GM23338 (cell line): ENCODE measurements around the gene MMRN2. TPM values are rescaled to one million over a fixed set of nuclear protein-coding genes. Genes with fewer than 3 reads are reported as not detected.

Source experiments
- ATAC-seq: fragments of 200-7000 bp; cut with Tn5 transposase; 3 replicates; pipeline ENCODE4 v1.9.1; 2020
- DNase-seq: peaks from one replicate; pipeline ENCODE4 v3.0.0-alpha.2; 2015; ENCODE audit warnings: low spot score
- H2AFZ ChIP-seq: fragments of 200-600 bp; sonication (generic); 2 replicates; pipeline ENCODE4 v1.8.0; 2016; ENCODE audit warnings: antibody characterized with exemption, mild to moderate bottlenecking, moderate library complexity
- H3F3A ChIP-seq: fragments of 200-600 bp; sonication (generic); replicated peaks from 2 replicates; pipeline ENCODE4 v1.8.0; 2017; ENCODE audit warnings: antibody characterized with exemption, mixed run types, low read depth
- H3K27ac ChIP-seq: fragments of 200-600 bp; sonication (generic); 2 replicates; pipeline ENCODE4 v1.6.1; 2016; ENCODE audit warnings: low read depth
- H3K27me3 ChIP-seq: fragments of 200-600 bp; sonication (generic); 2 replicates; pipeline ENCODE4 v1.8.0; 2016; ENCODE audit warnings: mild to moderate bottlenecking, mixed run types, moderate library complexity; ENCODE audit not compliant: insufficient read depth
- H3K36me3 ChIP-seq: fragments of 200-600 bp; sonication (generic); 2 replicates; pipeline ENCODE4 v1.8.0; 2016; ENCODE audit warnings: mild to moderate bottlenecking; ENCODE audit not compliant: insufficient read depth
- H3K4me1 ChIP-seq: fragments of 200-600 bp; sonication (generic); 2 replicates; pipeline ENCODE4 v1.8.0; 2016; ENCODE audit warnings: mild to moderate bottlenecking, moderate library complexity; ENCODE audit not compliant: insufficient read depth
- H3K4me2 ChIP-seq: fragments of 200-600 bp; sonication (generic); 2 replicates; pipeline ENCODE4 v1.7.1; 2017; ENCODE audit warnings: mixed run types
- H3K4me3 ChIP-seq: fragments of 200-600 bp; sonication (generic); 2 replicates; pipeline ENCODE4 v1.6.1; 2016; ENCODE audit warnings: mixed run types
- H3K79me2 ChIP-seq: fragments of 200-600 bp; sonication (generic); replicated peaks from 2 replicates; pipeline ENCODE4 v1.8.0; 2017; ENCODE audit warnings: mild to moderate bottlenecking; ENCODE audit not compliant: insufficient read depth
- H3K9me2 ChIP-seq: fragments of 200-600 bp; sonication (generic); 2 replicates; pipeline ENCODE4 v1.8.0; 2017; ENCODE audit not compliant: insufficient read depth
- H4K20me1 ChIP-seq: fragments of 200-600 bp; sonication (generic); replicated peaks from 2 replicates; pipeline ENCODE4 v1.8.0; 2017; ENCODE audit warnings: mild to moderate bottlenecking; ENCODE audit not compliant: insufficient read depth
- H3K27ac Mint-ChIP-seq: 2 replicates; pipeline ENCODE4 v1.8.0; 2020; ENCODE audit warnings: inconsistent platforms, mild to moderate bottlenecking, moderate library complexity, mixed read lengths
- H3K27me3 Mint-ChIP-seq: 3 replicates; pipeline ENCODE4 v1.8.0; 2022; ENCODE audit warnings: low read depth, mild to moderate bottlenecking, moderate library complexity, mixed read lengths, inconsistent platforms; ENCODE audit not compliant: insufficient read depth, poor library complexity
- H3K36me3 Mint-ChIP-seq: 3 replicates; pipeline ENCODE4 v1.8.0; 2021; ENCODE audit warnings: low read depth, mild to moderate bottlenecking, inconsistent platforms, moderate library complexity, mixed read lengths
- H3K4me1 Mint-ChIP-seq: 3 replicates; pipeline ENCODE4 v1.8.0; 2020; ENCODE audit warnings: mild to moderate bottlenecking, inconsistent platforms, mixed read lengths
- H3K4me3 Mint-ChIP-seq: 3 replicates; pipeline ENCODE4 v1.8.0; 2021; ENCODE audit warnings: moderate library complexity, mild to moderate bottlenecking, inconsistent platforms, mixed read lengths
- H3K9me3 Mint-ChIP-seq: 3 replicates; pipeline ENCODE4 v1.8.0; 2020; ENCODE audit warnings: moderate library complexity, mild to moderate bottlenecking, inconsistent platforms, mixed read lengths
- CREB1 ChIP-seq: fragments of 250-450 bp; sonication (Bioruptor Pico); IDR thresholded peaks from 2 replicates; pipeline ENCODE4 v1.5.0; 2020; ENCODE audit warnings: low read depth, mild to moderate bottlenecking, moderate library complexity
- CTCF ChIP-seq, 2 experiments: fragments of 200-600 bp in 1 of 2; sonication (generic) in 1 of 2; conservative IDR thresholded peaks; 2 replicates each; pipeline versions ENCODE4 v1.5.1 to v1.6.1; 2016 to 2017; ENCODE audit warnings: antibody characterized with exemption in 2 of 2, low read depth in 2 of 2, mild to moderate bottlenecking in 2 of 2, moderate library complexity in 1 of 2
- ETS1 ChIP-seq: IDR thresholded peaks from 2 replicates; pipeline ENCODE4 v1.6.1; 2016; ENCODE audit warnings: antibody characterized with exemption
- EZH2 ChIP-seq: fragments of 200-600 bp; sonication (generic); IDR thresholded peaks from one replicate; pipeline ENCODE4 v1.8.0; 2017; ENCODE audit warnings: antibody characterized with exemption, mild to moderate bottlenecking, low read depth; ENCODE audit not compliant: unreplicated experiment
- EZH2phosphoT487 ChIP-seq: fragments of 200-600 bp; sonication (generic); IDR thresholded peaks from one replicate; pipeline ENCODE4 v1.8.1; 2018; ENCODE audit warnings: antibody characterized with exemption; ENCODE audit not compliant: unreplicated experiment
- JUNB ChIP-seq: IDR thresholded peaks from one replicate; pipeline ENCODE4 v1.6.1; 2016; ENCODE audit warnings: antibody characterized with exemption; ENCODE audit not compliant: unreplicated experiment
- NANOG ChIP-seq: IDR thresholded peaks from 2 replicates; pipeline ENCODE4 v1.6.1; 2016; ENCODE audit warnings: antibody characterized with exemption, borderline replicate concordance
- POLR2AphosphoS5 ChIP-seq: IDR thresholded peaks from 2 replicates; pipeline ENCODE4 v1.6.1; 2016; ENCODE audit warnings: antibody characterized with exemption, low read depth
- REST ChIP-seq: IDR thresholded peaks from one replicate; pipeline ENCODE4 v1.6.1; 2018; ENCODE audit warnings: antibody characterized with exemption; ENCODE audit not compliant: unreplicated experiment
- STAT1 ChIP-seq: IDR thresholded peaks from one replicate; pipeline ENCODE4 v1.6.1; 2016; ENCODE audit warnings: antibody characterized with exemption; ENCODE audit not compliant: unreplicated experiment
- ZNF114 ChIP-seq: fragments of 250-450 bp; sonication (Bioruptor Pico); IDR thresholded peaks from 2 replicates; pipeline ENCODE4 v1.5.0; 2020; ENCODE audit warnings: mild to moderate bottlenecking, moderate library complexity
- ZNF331 ChIP-seq: fragments of 250-450 bp; sonication (Bioruptor Pico); IDR thresholded peaks from 2 replicates; pipeline ENCODE4 v1.5.0; 2020; ENCODE audit warnings: low read depth, mild to moderate bottlenecking, moderate library complexity
- ZNF462 ChIP-seq: fragments of 250-450 bp; sonication (Bioruptor Pico); IDR thresholded peaks from 2 replicates; pipeline ENCODE4 v1.5.0; 2020; ENCODE audit warnings: mild to moderate bottlenecking, moderate library complexity
- polyA plus RNA-seq: library from polyadenylated mRNA; unstranded; fragments of >200 nt; fragmentation: Nextera tagmentation; extraction: Ambion mirVana; gene quantifications from 2 replicates; pipeline ENCODE4 v1.2.1, GENCODE V29; 2016
- total RNA-seq: library from RNA; depleted of rRNA; stranded (reverse); fragments of >200 nt; shearing (Covaris generic); gene quantifications from 2 replicates; pipeline ENCODE4 v1.2.3, GENCODE V29; 2014

MMRN2 gene
- total and polyA plus RNA-seq, 2 experiments from 2014 or later = 0.32 to 2.4 TPM

- Histone ChIP-seq H3K4me2 (no peak overlapping the region), H3F3A (no peaks in the 10 kb centered on the region), H3K4me1 (0 out of 2 replicates have a peak, but pooled peaks cover 11% of the 10 kb centered on the region), H3K4me3 (no peak overlapping the region), H2AFZ (no peak overlapping the region), H3K27me3 (no peaks in the 10 kb centered on the region), H3K79me2 (no peaks in the 10 kb centered on the region), H4K20me1 (no peaks in the 10 kb centered on the region), H3K27ac (no peak overlapping the region), H3K36me3 (no peaks in the 10 kb centered on the region), H3K9me2 (no peaks in the 10 kb centered on the region)
- H3K4me3 Mint-ChIP-seq = no peak overlapping the region
- H3K27ac Mint-ChIP-seq = no peak overlapping the region
- H3K4me1 Mint-ChIP-seq = peaks cover 18% of the 10 kb centered on the region
- no peaks in the 10 kb centered on the region for H3K36me3 Mint-ChIP-seq
- DNase-seq = no peak
- no peak for ATAC-seq
- H3K27me3 Mint-ChIP-seq = peaks cover 2% of the 10 kb centered on the region
- TF ChIP-seq ZNF114 (CRISPR knock-in tag) (no peak), STAT1 (no peak), ZNF462 (CRISPR knock-in tag) (no peak), JUNB (no peak), ZNF331 (no peak), NANOG (no peak), EZH2phosphoT487 (no peak), REST (no peak), POLR2AphosphoS5 (no peak), EZH2 (no peak), CTCF (conservative IDR thresholded peaks at IDR 0.05; ENCODE audit: low read depth in 2 of 2) (no peak), ETS1 (no peak), CREB1 (CRISPR knock-in tag) (no peak)
- H3K9me3 Mint-ChIP-seq = no peaks in the 10 kb centered on the region
Measured at GRCh38 chr10:86981716-86982115, 24.3 kb upstream of the MMRN2 start.
